Breast epithelium (tissue), 3 donors: ENCODE data around the gene FBXO4.

Experiments
- POLR2A ChIP-seq: fragments of 450-650 bp; IDR thresholded peaks from one replicate; pipeline ENCODE4 v1.6.1; 2016; ENCODE audit warnings: antibody characterized with exemption, mild to moderate bottlenecking, moderate library complexity
- POLR2AphosphoS5 ChIP-seq, 3 donors: sonication (generic); formaldehyde crosslinking; IDR thresholded peaks; one replicate each; pipeline ENCODE4 v1.6.1; 2017; ENCODE audit warnings: antibody characterized with exemption in 3 of 3
- TF ChIP-seq, protein P1 (sequence below), 3 donors: fragments of 450-650 bp; IDR thresholded peaks; one replicate each; pipeline ENCODE4 v1.5.1; 2016 to 2017; ENCODE audit warnings: antibody characterized with exemption in 3 of 3, mild to moderate bottlenecking in 3 of 3, moderate library complexity in 3 of 3

- TF ChIP-seq, protein P1, sequence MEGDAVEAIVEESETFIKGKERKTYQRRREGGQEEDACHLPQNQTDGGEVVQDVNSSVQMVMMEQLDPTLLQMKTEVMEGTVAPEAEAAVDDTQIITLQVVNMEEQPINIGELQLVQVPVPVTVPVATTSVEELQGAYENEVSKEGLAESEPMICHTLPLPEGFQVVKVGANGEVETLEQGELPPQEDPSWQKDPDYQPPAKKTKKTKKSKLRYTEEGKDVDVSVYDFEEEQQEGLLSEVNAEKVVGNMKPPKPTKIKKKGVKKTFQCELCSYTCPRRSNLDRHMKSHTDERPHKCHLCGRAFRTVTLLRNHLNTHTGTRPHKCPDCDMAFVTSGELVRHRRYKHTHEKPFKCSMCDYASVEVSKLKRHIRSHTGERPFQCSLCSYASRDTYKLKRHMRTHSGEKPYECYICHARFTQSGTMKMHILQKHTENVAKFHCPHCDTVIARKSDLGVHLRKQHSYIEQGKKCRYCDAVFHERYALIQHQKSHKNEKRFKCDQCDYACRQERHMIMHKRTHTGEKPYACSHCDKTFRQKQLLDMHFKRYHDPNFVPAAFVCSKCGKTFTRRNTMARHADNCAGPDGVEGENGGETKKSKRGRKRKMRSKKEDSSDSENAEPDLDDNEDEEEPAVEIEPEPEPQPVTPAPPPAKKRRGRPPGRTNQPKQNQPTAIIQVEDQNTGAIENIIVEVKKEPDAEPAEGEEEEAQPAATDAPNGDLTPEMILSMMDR (IDR thresholded peaks at IDR 0.05), result no peak
- TF ChIP-seq POLR2A (no peak), POLR2AphosphoS5 (IDR thresholded peaks at IDR 0.05) (no peak)
These were observed 2.5 kb downstream of the FBXO4 start for GRCh38 chr5:41927604-41928003.
